SU-DHL-6 (cell line): ENCODE data around the gene IPO9.

ENCODE experiments used
- H2AFZ ChIP-seq: fragments of 200-600 bp; sonication (generic); 2 replicates; pipeline ENCODE4 v1.6.1; 2014; ENCODE audit warnings: low read depth, mild to moderate bottlenecking, moderate library complexity, mixed read lengths, antibody characterized with exemption, low read length; ENCODE audit not compliant: severe bottlenecking
- H3F3A ChIP-seq: fragments of 200-600 bp; shearing (Covaris generic); 2 replicates; pipeline ENCODE4 v1.6.0; 2016; ENCODE audit warnings: antibody characterized with exemption, mild to moderate bottlenecking; ENCODE audit not compliant: insufficient read depth
- H3K27ac ChIP-seq: fragments of 200-600 bp; sonication (generic); 2 replicates; pipeline ENCODE4 v1.5.1; 2016; ENCODE audit warnings: low read depth, mild to moderate bottlenecking, low read length, moderate library complexity, mixed read lengths
- H3K27me3 ChIP-seq: fragments of 200-600 bp; sonication (generic), shearing (Covaris generic); 2 replicates; pipeline ENCODE4 v1.6.0; 2014; ENCODE audit warnings: mild to moderate bottlenecking, low read length
- H3K36me3 ChIP-seq: fragments of 200-600 bp; sonication (generic); 2 replicates; pipeline ENCODE4 v1.6.1; 2014; ENCODE audit warnings: mild to moderate bottlenecking, low read length, mixed read lengths
- H3K4me2 ChIP-seq: fragments of 300-600, 200-600 bp; shearing (Covaris generic), sonication (generic); 2 replicates; pipeline ENCODE4 v1.6.0; 2014; ENCODE audit warnings: low read length, low read depth, mild to moderate bottlenecking; ENCODE audit not compliant: poor library complexity, severe bottlenecking
- H3K4me3 ChIP-seq: fragments of 200-600 bp; sonication (generic); 2 replicates; pipeline ENCODE4 v1.5.1; 2014; ENCODE audit warnings: antibody characterized with exemption, low read length, mild to moderate bottlenecking, mixed read lengths; ENCODE audit not compliant: insufficient read depth, poor library complexity, severe bottlenecking
- H3K79me2 ChIP-seq: fragments of 200-600 bp; sonication (generic); 2 replicates; pipeline ENCODE4 v1.6.1; 2014; ENCODE audit warnings: mild to moderate bottlenecking, low read length, moderate library complexity; ENCODE audit not compliant: insufficient read depth
- H3K9ac ChIP-seq: fragments of 200-600 bp; sonication (generic); 2 replicates; pipeline ENCODE4 v1.7.0; 2014; ENCODE audit warnings: mild to moderate bottlenecking, low read length
- H3K9me2 ChIP-seq: fragments of 200-600 bp; sonication (generic); replicated peaks from 2 replicates; pipeline ENCODE4 v1.6.1; 2014; ENCODE audit warnings: low read length; ENCODE audit not compliant: insufficient read depth
- H3K9me3 ChIP-seq: fragments of 200-600 bp; sonication (generic); 2 replicates; pipeline ENCODE4 v1.6.1; 2014; ENCODE audit warnings: low read length, mixed read lengths; ENCODE audit not compliant: insufficient read depth
- H4K20me1 ChIP-seq: fragments of 200-600 bp; sonication (generic); 2 replicates; pipeline ENCODE4 v1.6.1; 2014; ENCODE audit warnings: low read depth, mild to moderate bottlenecking, antibody characterized with exemption, low read length, moderate library complexity, mixed read lengths
- CTCF ChIP-seq: fragments of 200-600 bp; sonication (generic); IDR thresholded peaks from one replicate; pipeline ENCODE4 v1.5.1; 2017; ENCODE audit warnings: antibody characterized with exemption, mild to moderate bottlenecking, low read length, moderate library complexity; ENCODE audit not compliant: insufficient read depth, poor library complexity, severe bottlenecking
- EZH2phosphoT487 ChIP-seq: fragments of 200-600 bp; sonication (generic), shearing (Covaris generic); conservative IDR thresholded peaks from 2 replicates; pipeline ENCODE4 v1.6.1; 2018; ENCODE audit warnings: mild to moderate bottlenecking, antibody characterized with exemption, low read length, moderate library complexity, mixed read lengths

The IPO9 gene

GRCh38 chr1:201789245-201789644, 39.7 kb upstream of the IPO9 start:
- H3K36me3 ChIP-seq: no peaks in the 10 kb centered on the region
- H2AFZ ChIP-seq: no peak overlapping the region
- H3K4me3 ChIP-seq: no peak overlapping the region
- H3K9me3 ChIP-seq: no peaks in the 10 kb centered on the region
- H3K4me2 ChIP-seq: no peak overlapping the region
- no peaks in the 10 kb centered on the region for H3K27me3 ChIP-seq
- no peaks in the 10 kb centered on the region for H3K9me2 ChIP-seq
- H3K9ac ChIP-seq: no peak overlapping the region
- H4K20me1 ChIP-seq: no peaks in the 10 kb centered on the region
- no peaks in the 10 kb centered on the region for H3K79me2 ChIP-seq
- no peak overlapping the region for H3K27ac ChIP-seq
- H3F3A ChIP-seq: no peaks in the 10 kb centered on the region
- TF ChIP-seq EZH2phosphoT487: no peak
- no peak for TF ChIP-seq CTCF

- Histone ChIP-seq H3K9me3 (no peaks in the 10 kb centered on the region), H3K27me3 (no peaks in the 10 kb centered on the region), H3K36me3 (no peaks in the 10 kb centered on the region), H3K9ac (no peak overlapping the region), H4K20me1 (no peaks in the 10 kb centered on the region), H3K4me2 (no peak overlapping the region), H3F3A (no peaks in the 10 kb centered on the region), H3K9me2 (no peaks in the 10 kb centered on the region), H3K4me3 (no peak overlapping the region), H3K79me2 (no peaks in the 10 kb centered on the region), H3K27ac (no peak overlapping the region), H2AFZ (no peak overlapping the region)
- TF ChIP-seq EZH2phosphoT487 (no peak), CTCF (no peak)
Observed at GRCh38 chr1:201790261-201790660, 38.7 kb upstream of the IPO9 start.

- Histone ChIP-seq H3K4me3 (no peak overlapping the region), H3K9me2 (no peaks in the 10 kb centered on the region), H3K4me2 (no peak overlapping the region), H3F3A (no peaks in the 10 kb centered on the region), H3K36me3 (no peaks in the 10 kb centered on the region), H4K20me1 (no peaks in the 10 kb centered on the region), H3K79me2 (no peaks in the 10 kb centered on the region), H3K27me3 (no peaks in the 10 kb centered on the region), H2AFZ (no peak overlapping the region), H3K9ac (no peak overlapping the region), H3K27ac (no peak overlapping the region), H3K9me3 (no peaks in the 10 kb centered on the region)
- no peak for TF ChIP-seq CTCF
- TF ChIP-seq EZH2phosphoT487: no peak
Observed at GRCh38 chr1:201791051-201791778, 37.7 kb upstream of the IPO9 start.
